H1 (cell line): ENCODE data around the gene EMID1.

ENCODE experiments used
- CEBPB ChIP-seq: IDR thresholded peaks from 2 replicates; pipeline ENCODE4 v1.6.1; 2012; ENCODE audit warnings: low read depth, low read length
- CTCF ChIP-seq, 3 experiments: IDR thresholded peaks; 1 replicate in 2 of 3; 2 replicates in 1 of 3; pipeline versions ENCODE4 v1.5.1 to v1.6.1; 2011; ENCODE audit warnings: low read length in 3 of 3, mild to moderate bottlenecking in 3 of 3, inconsistent platforms in 2 of 3, low read depth in 1 of 3, moderate library complexity in 1 of 3; ENCODE audit not compliant: insufficient read depth in 1 of 3; ENCODE audit errors: control extremely low read depth in 1 of 3
- EP300 ChIP-seq, 2 experiments: IDR thresholded peaks; 1 replicate in 1 of 2; 2 replicates in 1 of 2; pipeline ENCODE4 v1.6.1; 2011 to 2012; ENCODE audit warnings: low read depth in 2 of 2, low read length in 2 of 2, mild to moderate bottlenecking in 2 of 2, borderline replicate concordance in 1 of 2, inconsistent platforms in 1 of 2, moderate library complexity in 1 of 2
- EZH2 ChIP-seq: fragments of 200-600 bp; sonication (generic); IDR thresholded peaks from 2 replicates; pipeline ENCODE4 v1.7.1; 2012; ENCODE audit warnings: low read depth, mild to moderate bottlenecking, moderate library complexity, low read length, inconsistent platforms; ENCODE audit not compliant: severe bottlenecking
- JUND ChIP-seq: IDR thresholded peaks from 2 replicates; pipeline ENCODE4 v1.6.1; 2011; ENCODE audit warnings: mild to moderate bottlenecking, improper control_type of control experiment, low read length
- PHF8 ChIP-seq: fragments of 200-600 bp; sonication (generic); conservative IDR thresholded peaks from 2 replicates; pipeline ENCODE4 v1.7.1; 2012; ENCODE audit warnings: low read depth, mild to moderate bottlenecking, inconsistent platforms, low read length, moderate library complexity
- RFX5 ChIP-seq: IDR thresholded peaks from 2 replicates; pipeline ENCODE4 v1.6.1; 2011; ENCODE audit warnings: low read depth, low read length, improper control_type of control experiment, borderline replicate concordance
- TBP ChIP-seq: IDR thresholded peaks from 2 replicates; pipeline ENCODE4 v1.6.1; 2011; ENCODE audit warnings: low read depth, low read length, improper control_type of control experiment
- TCF12 ChIP-seq: IDR thresholded peaks from 2 replicates; pipeline ENCODE4 v1.6.1; 2011; ENCODE audit warnings: low read depth, mild to moderate bottlenecking, low read length
- YY1 ChIP-seq: IDR thresholded peaks from 2 replicates; pipeline ENCODE4 v1.6.1; 2011; ENCODE audit warnings: low read depth, mild to moderate bottlenecking, low read length

- TF ChIP-seq PHF8 (no peak), EP300 (IDR thresholded peaks at IDR 0.05; ENCODE audit: borderline replicate concordance in 1 of 2, low read depth in 2 of 2, low read length in 2 of 2) (no peak), RFX5 (no peak), YY1 (no peak), TCF12 (no peak), JUND (no peak), CEBPB (no peak), EZH2 (no peak), CTCF (IDR thresholded peaks at IDR 0.05; ENCODE audit: control extremely low read depth in 1 of 3, insufficient read depth in 1 of 3, low read depth in 1 of 3, low read length in 3 of 3) (no peak), TBP (no peak)
Observed at GRCh38 chr22:29184849-29185490, 20.7 kb upstream of the EMID1 start.
